Duodenal mucosa (tissue), 2 donors: ENCODE measurements around the gene NRF1.
"Not testable (repeated sequence)": the region's sequence is repeated elsewhere in the genome, so short reads cannot be mapped to it uniquely, and the experiment has no call there.

Source experiments
- H3K27ac ChIP-seq: one replicate; pipeline ENCODE4 v1.7.0; 2013; ENCODE audit warnings: low read depth, low read length
- H3K27me3 ChIP-seq, 2 donors: one replicate each; pipeline ENCODE4 v1.7.0; 2013; ENCODE audit warnings: low read length in 2 of 2, control low read depth in 1 of 2; ENCODE audit not compliant: insufficient read depth in 2 of 2, control insufficient read depth in 1 of 2
- H3K36me3 ChIP-seq, 2 donors: one replicate each; pipeline ENCODE4 v1.7.0; 2013; ENCODE audit warnings: low read length in 2 of 2, control low read depth in 1 of 2; ENCODE audit not compliant: insufficient read depth in 2 of 2, control insufficient read depth in 1 of 2
- H3K4me1 ChIP-seq, 2 donors: one replicate each; pipeline ENCODE4 v1.7.0; 2013; ENCODE audit warnings: low read length in 2 of 2, control low read depth in 1 of 2; ENCODE audit not compliant: insufficient read depth in 2 of 2, control insufficient read depth in 1 of 2
- H3K4me3 ChIP-seq, 2 donors: one replicate each; pipeline ENCODE4 v1.7.0; 2013; ENCODE audit warnings: low read length in 2 of 2, low read depth in 1 of 2
- H3K9ac ChIP-seq, 2 donors: one replicate each; pipeline ENCODE4 v1.7.0; 2013; ENCODE audit warnings: low read length in 2 of 2, low read depth in 1 of 2
- H3K9me3 ChIP-seq, 2 donors: one replicate each; pipeline ENCODE4 v1.7.0; 2013; ENCODE audit warnings: low read length in 2 of 2, control low read depth in 1 of 2; ENCODE audit not compliant: control insufficient read depth in 1 of 2

NRF1 gene

GRCh38 chr7:129617652-129618051, 6.1 kb downstream of the NRF1 start:
- Histone ChIP-seq H3K9me3 (no peaks in the 10 kb centered on the region), H3K27me3 (no peaks in the 10 kb centered on the region), H3K27ac (no peak overlapping the region), H3K36me3 (no peaks in the 10 kb centered on the region), H3K9ac (no peak overlapping the region), H3K4me1 (peaks cover 21 to 22% of the 10 kb centered on the region in 2 donors), H3K4me3 (no peak overlapping the region)

GRCh38 chr7:129626896-129627295, 15.4 kb downstream of the NRF1 start:
- Histone ChIP-seq H3K4me3 (no peak overlapping the region), H3K9me3 (no peaks in the 10 kb centered on the region), H3K27ac (no peak overlapping the region), H3K4me1 (no peaks in the 10 kb centered on the region), H3K36me3 (no peaks in the 10 kb centered on the region), H3K9ac (no peak overlapping the region), H3K27me3 (no peaks in the 10 kb centered on the region)

GRCh38 chr7:129630341-129630740, 18.8 kb downstream of the NRF1 start:
- no peaks in the 10 kb centered on the region for H3K4me1 ChIP-seq
- H3K9ac ChIP-seq, result no peak overlapping the region
- no peaks in the 10 kb centered on the region for H3K27me3 ChIP-seq
- no peaks in the 10 kb centered on the region for H3K36me3 ChIP-seq
- no peak overlapping the region for H3K27ac ChIP-seq
- H3K4me3 ChIP-seq, result no peak overlapping the region
- H3K9me3 ChIP-seq, result no peaks in the 10 kb centered on the region

GRCh38 chr7:129634361-129635034, 23.0 kb downstream of the NRF1 start:
- H3K9ac ChIP-seq, result no peak overlapping the region
- no peaks in the 10 kb centered on the region for H3K36me3 ChIP-seq
- H3K27me3 ChIP-seq, result no peaks in the 10 kb centered on the region
- no peaks in the 10 kb centered on the region for H3K9me3 ChIP-seq
- H3K27ac ChIP-seq, result no peak overlapping the region
- H3K4me1 ChIP-seq, result no peaks in the 10 kb centered on the region
- no peak overlapping the region for H3K4me3 ChIP-seq

GRCh38 chr7:129635300-129636029, 23.9 kb downstream of the NRF1 start:
- Histone ChIP-seq H3K27ac (no peak overlapping the region), H3K9ac (no peak overlapping the region), H3K27me3 (no peaks in the 10 kb centered on the region), H3K36me3 (no peaks in the 10 kb centered on the region), H3K4me1 (no peaks in the 10 kb centered on the region), H3K4me3 (no peak overlapping the region), H3K9me3 (no peaks in the 10 kb centered on the region)

GRCh38 chr7:129636030-129636550, 24.6 kb downstream of the NRF1 start:
- not testable (repeated sequence) for H3K9me3 ChIP-seq, H3K9ac ChIP-seq, H3K36me3 ChIP-seq, H3K4me1 ChIP-seq, H3K4me3 ChIP-seq, H3K27me3 ChIP-seq, H3K27ac ChIP-seq

GRCh38 chr7:129636641-129637040, 25.1 kb downstream of the NRF1 start:
- H3K36me3 ChIP-seq, result no peaks in the 10 kb centered on the region
- no peaks in the 10 kb centered on the region for H3K4me1 ChIP-seq
- H3K27me3 ChIP-seq, result no peaks in the 10 kb centered on the region
- no peak overlapping the region for H3K27ac ChIP-seq
- no peak overlapping the region for H3K9ac ChIP-seq
- H3K4me3 ChIP-seq, result no peak overlapping the region
- no peaks in the 10 kb centered on the region for H3K9me3 ChIP-seq

- Histone ChIP-seq H3K9ac (no peak overlapping the region), H3K27me3 (no peaks in the 10 kb centered on the region), H3K27ac (no peak overlapping the region), H3K36me3 (no peaks in the 10 kb centered on the region), H3K4me1 (no peaks in the 10 kb centered on the region), H3K9me3 (no peaks in the 10 kb centered on the region), H3K4me3 (no peak overlapping the region)
Observed at GRCh38 chr7:129640400-129640799, 28.9 kb downstream of the NRF1 start.

GRCh38 chr7:129642871-129643549, 31.5 kb downstream of the NRF1 start:
- Histone ChIP-seq H3K27me3 (no peaks in the 10 kb centered on the region), H3K4me3 (no peak overlapping the region), H3K9ac (no peak overlapping the region), H3K4me1 (no peaks in the 10 kb centered on the region), H3K36me3 (no peaks in the 10 kb centered on the region), H3K9me3 (no peaks in the 10 kb centered on the region), H3K27ac (no peak overlapping the region)

- Histone ChIP-seq H3K9me3 (no peaks in the 10 kb centered on the region), H3K36me3 (no peaks in the 10 kb centered on the region), H3K27me3 (no peaks in the 10 kb centered on the region), H3K9ac (no peak overlapping the region), H3K4me1 (no peaks in the 10 kb centered on the region), H3K27ac (no peak overlapping the region), H3K4me3 (no peak overlapping the region)
Observed at GRCh38 chr7:129643550-129644170, 32.1 kb downstream of the NRF1 start.
